HepG2 (cell line): ENCODE data around the gene ANKFY1. TPM values are rescaled to one million over a fixed set of nuclear protein-coding genes. Genes with fewer than 3 reads are reported as not detected.

ENCODE experiments used
- ATAC-seq: fragments of 200-7000 bp; cut with Tn5 transposase; 3 replicates; pipeline ENCODE4 v1.9.1; 2020; ENCODE audit warnings: mild to moderate bottlenecking, moderate library complexity
- BruUV-seq: library from RNA; stranded (reverse); fragments of 400-500 nt; replicated peaks from 2 replicates; lab custom pipeline; 2021; lab: Mats Ljungman, UMichigan
- CTCF ChIA-PET: fragments of 300-600 bp; formaldehyde crosslinking; extraction: SDS; loops from one replicate; lab custom pipeline; 2021; ENCODE audit warnings: low total read pairs, inconsistent platforms, low intra/inter-chr PET ratio; lab: Yijun Ruan, JAX
- POLR2A ChIA-PET: fragments of 350-600 bp; sonication (Branson Sonifier 250); formaldehyde crosslinking; loops from one replicate; lab custom pipeline; 2020; ENCODE audit warnings: antibody characterized with exemption, inconsistent platforms; lab: Yijun Ruan, JAX
- DNase-seq: peaks from one replicate; pipeline ENCODE4 v3.0.0-alpha.2; 2015; ENCODE audit warnings: low spot score
- FAIRE-seq: peaks from 3 replicates; lab custom pipeline; 2011; peaks lifted over from hg19 to GRCh38; lab: Jason Lieb, UNC
- H2AFZ ChIP-seq: one replicate; pipeline ENCODE4 v1.6.1; 2011; ENCODE audit warnings: low read length, inconsistent platforms
- H3K27ac ChIP-seq: fragments of 300-600 bp; 3 replicates; pipeline ENCODE4 v1.8.0; 2011; ENCODE audit warnings: mixed run types, mild to moderate bottlenecking, mixed read lengths, low read length, inconsistent platforms; ENCODE audit not compliant: insufficient read depth; ENCODE audit errors: extremely low read length
- H3K27me3 ChIP-seq, 2 experiments: fragments of 200-600 bp in 1 of 2; 2 replicates in 1 of 2; 3 replicates in 1 of 2; pipeline versions ENCODE4 v1.6.0 to v1.8.0; 2011; ENCODE audit warnings: low read length in 2 of 2, mild to moderate bottlenecking in 2 of 2, moderate library complexity in 2 of 2, inconsistent platforms in 1 of 2; ENCODE audit not compliant: insufficient read depth in 2 of 2, control insufficient read depth in 1 of 2
- H3K36me3 ChIP-seq, 2 experiments: fragments of 200-600 bp in 1 of 2; replicated peaks in 1 of 2; 2 replicates in 1 of 2; 3 replicates in 1 of 2; pipeline versions ENCODE4 v1.5.1 to v1.8.0; 2011; ENCODE audit warnings: low read length in 2 of 2, inconsistent platforms in 1 of 2; ENCODE audit not compliant: insufficient read depth in 2 of 2, control insufficient read depth in 1 of 2
- H3K4me1 ChIP-seq: 2 replicates; pipeline ENCODE4 v1.5.1; 2012; ENCODE audit warnings: low read length, inconsistent platforms; ENCODE audit not compliant: insufficient read depth
- H3K4me2 ChIP-seq: 2 replicates; pipeline ENCODE4 v1.6.0; 2011; ENCODE audit warnings: low read depth, low read length, inconsistent platforms
- H3K4me3 ChIP-seq, 3 experiments: fragments of 200-600 bp in 1 of 3; sonication (generic), shearing (Covaris generic) in 1 of 3; replicated peaks in 1 of 3; 2 replicates each; pipeline ENCODE4 v1.5.1; 2011 to 2016; ENCODE audit warnings: low read length in 3 of 3, inconsistent platforms in 2 of 3, low read depth in 2 of 3, mild to moderate bottlenecking in 2 of 3, control low read depth in 1 of 3, mixed read lengths in 1 of 3; ENCODE audit not compliant: insufficient read depth in 1 of 3
- H3K79me2 ChIP-seq: one replicate; pipeline ENCODE4 v1.6.1; 2011; ENCODE audit warnings: low read length, inconsistent platforms; ENCODE audit not compliant: insufficient read depth
- H3K9ac ChIP-seq: 2 replicates; pipeline ENCODE4 v1.6.0; 2011; ENCODE audit warnings: mild to moderate bottlenecking, low read depth, low read length, inconsistent platforms; ENCODE audit not compliant: insufficient read depth
- H3K9me3 ChIP-seq: 2 replicates; pipeline ENCODE4 v1.5.1; 2012; ENCODE audit warnings: mild to moderate bottlenecking, low read length
- H4K20me1 ChIP-seq: 2 replicates; pipeline ENCODE4 v1.6.0; 2011; ENCODE audit warnings: inconsistent platforms, mild to moderate bottlenecking, low read length, moderate library complexity; ENCODE audit not compliant: insufficient read depth
- HDAC1 ChIP-seq: sonication (generic); formaldehyde crosslinking; IDR thresholded peaks from 2 replicates; pipeline ENCODE4 v1.5.1; 2020; ENCODE audit warnings: mild to moderate bottlenecking, missing genetic modification reagents
- HOXA7 ChIP-seq: sonication (generic); formaldehyde crosslinking; IDR thresholded peaks from 2 replicates; pipeline ENCODE4 v1.8.1; 2022; ENCODE audit warnings: mild to moderate bottlenecking, missing genetic modification reagents, moderate library complexity
- NR2F2 ChIP-seq: IDR thresholded peaks from 2 replicates; pipeline ENCODE4 v1.6.1; 2012; ENCODE audit warnings: low read depth, inconsistent platforms, borderline replicate concordance
- SIN3A ChIP-seq: IDR thresholded peaks from 2 replicates; pipeline ENCODE4 v1.6.1; 2011; ENCODE audit warnings: low read depth, mild to moderate bottlenecking, control low read depth, low read length, borderline replicate concordance
- TEAD2 ChIP-seq: sonication (generic); formaldehyde crosslinking; IDR thresholded peaks from 2 replicates; pipeline ENCODE4 v1.9.0; 2021; ENCODE audit warnings: missing genetic modification reagents
- ZFP37 ChIP-seq: sonication (generic); formaldehyde crosslinking; IDR thresholded peaks from 2 replicates; pipeline ENCODE4 v1.4.0; 2020; ENCODE audit warnings: missing genetic modification reagents, borderline replicate concordance
- ZIK1 ChIP-seq: sonication (generic); formaldehyde crosslinking; IDR thresholded peaks from 2 replicates; pipeline ENCODE4 v1.5.0; 2020; ENCODE audit warnings: mild to moderate bottlenecking, low read depth, missing genetic modification reagents, borderline replicate concordance
- ZMYM4 ChIP-seq: sonication (generic); formaldehyde crosslinking; IDR thresholded peaks from 2 replicates; pipeline ENCODE4 v1.8.1; 2023; ENCODE audit warnings: mild to moderate bottlenecking, missing genetic modification reagents
- ZNF644 ChIP-seq: IDR thresholded peaks from 2 replicates; pipeline ENCODE4 v1.6.1; 2016; ENCODE audit warnings: low read depth
- ZNF780A ChIP-seq: sonication (generic); formaldehyde crosslinking; IDR thresholded peaks from 2 replicates; pipeline ENCODE4 v1.8.0; 2022; ENCODE audit warnings: mild to moderate bottlenecking, missing genetic modification reagents, moderate library complexity
- WGBS: methylation state at CpG from one replicate; pipeline ENCODE4 v1.1.6; 2017; ENCODE audit warnings: low lambda C conversion rate; 5-methylcytosine and 5-hydroxymethylcytosine counted together
- in situ Hi-C: cut with HindIII; loops from 2 replicates; pipeline ENCODE4 v1.10.0; 2017; ENCODE audit warnings: low pct_unique_long_range_greater_than_20kb; ENCODE audit not compliant: extremely low pct_ligation_motif_present
- intact Hi-C: fragments of 100-400 bp; cut with micrococcal nuclease; formaldehyde crosslinking; loops from one replicate; pipeline ENCODE4 v1.10.0; 2022; ENCODE audit not compliant: unreplicated experiment
- polyA plus RNA-seq, 8 experiments: library from polyadenylated mRNA; depleted of rRNA in 3 of 8; stranded (reverse) in 7 of 8; unstranded in 1 of 8; fragments of >200 nt; fragmentation: Illumina TruSeq in 4 of 8; extraction: Trizol in 4 of 8; gene quantifications; 2 replicates each; pipeline versions ENCODE4 v1.2.1 to v1.2.3, GENCODE V29; 2011 to 2016; ENCODE audit warnings: low read depth in 4 of 8, missing spikeins in 1 of 8, mixed read lengths in 1 of 8; ENCODE audit not compliant: insufficient read depth in 1 of 8
- total RNA-seq, 5 experiments: library from RNA; depleted of rRNA; stranded (reverse); fragments of >200 nt; fragmentation: Illumina TruSeq; extraction: Trizol; gene quantifications; 2 replicates each; pipeline ENCODE4 v1.2.3, GENCODE V29; 2016; ENCODE audit warnings: low read depth in 1 of 5
- TF ChIP-seq, protein P1 (sequence below): sonication (generic); formaldehyde crosslinking; IDR thresholded peaks from 2 replicates; pipeline ENCODE4 v1.4.0; 2020; ENCODE audit warnings: missing genetic modification reagents

Gene ANKFY1
- total and polyA plus RNA-seq, 2 of the 13 experiments (the other 11 are each of a cell fraction or from before 2014, with no cell fraction given): 11.9 to 16.8 TPM

DNA sequence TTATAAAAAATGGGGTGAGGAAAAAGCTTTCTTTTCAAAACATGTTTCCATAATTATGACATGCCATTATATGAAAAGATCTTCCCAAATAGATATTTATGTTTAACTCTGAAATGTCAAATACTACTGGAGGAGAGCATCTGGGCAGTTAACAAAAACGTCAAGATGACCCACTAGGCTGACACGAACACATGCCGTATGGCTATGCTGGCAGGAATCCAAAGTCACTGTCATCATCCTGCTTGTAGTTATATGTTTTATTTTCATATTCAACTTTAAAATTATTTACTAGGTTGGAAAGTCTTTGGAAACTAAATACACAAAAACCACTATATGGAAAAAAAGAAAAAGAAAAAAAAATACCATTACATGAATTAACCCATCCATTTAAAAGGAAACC lies 27.3 kb downstream of the ANKFY1 start:
- no peaks in the 10 kb centered on the region for H3K4me1 ChIP-seq
- H3K79me2 ChIP-seq: no peaks in the 10 kb centered on the region
- no peak for FAIRE-seq
- no peaks in the 10 kb centered on the region for H4K20me1 ChIP-seq
- CTCF ChIA-PET: no interaction called here
- TF ChIP-seq SIN3A: no peak
- no peak for TF ChIP-seq ZNF780A (CRISPR knock-in tag)
- TF ChIP-seq, protein P1, sequence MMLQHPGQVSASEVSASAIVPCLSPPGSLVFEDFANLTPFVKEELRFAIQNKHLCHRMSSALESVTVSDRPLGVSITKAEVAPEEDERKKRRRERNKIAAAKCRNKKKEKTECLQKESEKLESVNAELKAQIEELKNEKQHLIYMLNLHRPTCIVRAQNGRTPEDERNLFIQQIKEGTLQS (CRISPR knock-in tag): no peak
- no peak for TF ChIP-seq ZIK1
- no peak for TF ChIP-seq NR2F2
- no peak overlapping the region for H3K4me2 ChIP-seq
- ATAC-seq: no peak
- no peaks in the 10 kb centered on the region for H3K9me3 ChIP-seq
- H3K27ac ChIP-seq: no peak overlapping the region
- no peak overlapping the region for H3K9ac ChIP-seq
- H3K36me3 ChIP-seq: peaks cover 13 to 51% of the 10 kb centered on the region in 2 experiments
- no TSS peak for BruUV-seq
- DNase-seq: no peak
- in situ Hi-C loops: no loop called here
- H3K4me3 ChIP-seq: no peak overlapping the region
- intact Hi-C loops: no loop called here
- WGBS: 92% methylated on average over 3 of the region's 3 CpGs
- POLR2A ChIA-PET: no interaction called here
- no peak overlapping the region for H2AFZ ChIP-seq
- no peaks in the 10 kb centered on the region for H3K27me3 ChIP-seq

DNA sequence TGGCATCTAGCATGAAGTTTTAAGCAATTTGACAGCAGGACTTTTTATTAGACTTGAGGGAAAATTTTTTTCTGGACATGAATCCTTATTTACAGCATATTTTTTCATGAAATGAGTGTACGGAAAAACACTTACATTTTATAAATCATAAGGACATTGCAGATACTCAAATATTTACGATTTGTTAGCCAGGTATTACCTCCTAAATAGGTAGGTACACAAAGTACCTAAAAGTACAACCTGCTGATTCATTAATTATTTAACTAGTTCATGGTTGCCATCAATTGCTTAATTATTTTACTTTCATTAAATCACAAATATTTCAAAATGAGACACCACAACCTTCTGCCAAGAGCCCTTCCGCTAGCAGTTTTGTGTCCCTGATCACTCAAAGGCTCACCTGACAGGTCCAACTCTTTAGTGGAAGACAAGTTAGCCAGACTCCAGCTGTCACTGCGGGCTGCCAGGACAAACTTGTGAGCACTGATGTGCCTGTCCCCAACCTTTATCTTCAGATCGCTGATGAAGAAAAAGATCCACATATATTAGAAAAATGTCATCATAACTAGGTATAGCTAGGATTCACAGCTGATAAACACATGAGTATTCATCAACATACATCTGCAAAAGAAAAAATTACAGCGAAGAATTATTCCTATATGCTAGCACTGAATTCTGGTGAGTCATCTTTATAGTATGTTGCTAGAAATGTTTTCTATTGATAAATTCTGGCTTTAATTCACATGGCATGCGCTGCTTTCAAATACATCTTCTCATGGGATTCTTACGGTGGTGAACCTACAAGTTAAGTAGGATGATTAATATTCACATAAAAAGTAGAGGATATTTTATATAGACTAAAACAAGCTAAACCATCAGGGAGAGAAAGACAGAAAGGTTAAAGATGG lies 28.2 kb downstream of the ANKFY1 start:
- Histone ChIP-seq H3K4me3 (no peak overlapping the region), H3K27me3 (no peaks in the 10 kb centered on the region), H3K79me2 (no peaks in the 10 kb centered on the region), H3K9me3 (no peaks in the 10 kb centered on the region), H2AFZ (no peak overlapping the region), H3K36me3 (peaks cover 9 to 50% of the 10 kb centered on the region in 2 experiments), H3K4me2 (no peak overlapping the region), H3K27ac (no peak overlapping the region), H3K9ac (no peak overlapping the region), H3K4me1 (no peaks in the 10 kb centered on the region), H4K20me1 (no peaks in the 10 kb centered on the region)
- BruUV-seq: no TSS peak
- in situ Hi-C loops: no loop called here
- 96% methylated on average over 8 of the region's 8 CpGs for WGBS
- FAIRE-seq: no peak
- TF ChIP-seq TEAD2 (CRISPR knock-in tag): no peak
- TF ChIP-seq ZNF644: no peak
- no peak for TF ChIP-seq HOXA7 (CRISPR knock-in tag)
- TF ChIP-seq ZFP37 (CRISPR knock-in tag): no peak
- no peak for TF ChIP-seq ZMYM4
- TF ChIP-seq HDAC1 (CRISPR knock-in tag): no peak
- intact Hi-C loops: no loop called here
- ATAC-seq: no peak
- ChIA-PET POLR2A (no interaction called here), CTCF (no interaction called here)
- no peak for DNase-seq
